Transverse colon (tissue), 4 donors: ENCODE results near the gene IFT80.
"Not testable (repeated sequence)": the region's sequence is repeated elsewhere in the genome, so short reads cannot be mapped to it uniquely, and the experiment has no call there.

Experiments used
- CTCF ChIP-seq, 5 experiments: fragments of 200-600 bp in 3 of 5; fragments of 450-650 bp in 2 of 5; sonication (generic) in 3 of 5; IDR thresholded peaks; 1 replicate in 2 of 5; 2 replicates in 3 of 5; pipeline ENCODE4 v1.5.1; 2016 to 2017; ENCODE audit warnings: antibody characterized with exemption in 5 of 5, inconsistent platforms in 3 of 5, mild to moderate bottlenecking in 2 of 5, moderate library complexity in 1 of 5
- EP300 ChIP-seq: sonication (generic); formaldehyde crosslinking; IDR thresholded peaks from one replicate; pipeline ENCODE4 v1.6.1; 2017; ENCODE audit warnings: antibody characterized with exemption, low read depth
- POLR2A ChIP-seq: fragments of 450-650 bp; IDR thresholded peaks from one replicate; pipeline ENCODE4 v1.6.1; 2016; ENCODE audit warnings: antibody characterized with exemption, mild to moderate bottlenecking, moderate library complexity
- POLR2AphosphoS5 ChIP-seq, 3 donors: sonication (generic); formaldehyde crosslinking; IDR thresholded peaks; one replicate each; pipeline ENCODE4 v1.6.1; 2016; ENCODE audit warnings: antibody characterized with exemption in 3 of 3

GRCh38 chr3:160362896-160363295 is 36.1 kb downstream of the IFT80 start:
- not testable (repeated sequence) for TF ChIP-seq CTCF (IDR thresholded peaks at IDR 0.05); POLR2A; EP300; POLR2AphosphoS5 (IDR thresholded peaks at IDR 0.05)
